ENCODE data around the gene RAMP2. TPM values are rescaled to one million over a fixed set of nuclear protein-coding genes. Genes with fewer than 3 reads are reported as not detected.

RAMP2 gene
- total and polyA plus RNA-seq, 2 experiments from 2014 or later: 13.1 to 48.7 TPM

DNA sequence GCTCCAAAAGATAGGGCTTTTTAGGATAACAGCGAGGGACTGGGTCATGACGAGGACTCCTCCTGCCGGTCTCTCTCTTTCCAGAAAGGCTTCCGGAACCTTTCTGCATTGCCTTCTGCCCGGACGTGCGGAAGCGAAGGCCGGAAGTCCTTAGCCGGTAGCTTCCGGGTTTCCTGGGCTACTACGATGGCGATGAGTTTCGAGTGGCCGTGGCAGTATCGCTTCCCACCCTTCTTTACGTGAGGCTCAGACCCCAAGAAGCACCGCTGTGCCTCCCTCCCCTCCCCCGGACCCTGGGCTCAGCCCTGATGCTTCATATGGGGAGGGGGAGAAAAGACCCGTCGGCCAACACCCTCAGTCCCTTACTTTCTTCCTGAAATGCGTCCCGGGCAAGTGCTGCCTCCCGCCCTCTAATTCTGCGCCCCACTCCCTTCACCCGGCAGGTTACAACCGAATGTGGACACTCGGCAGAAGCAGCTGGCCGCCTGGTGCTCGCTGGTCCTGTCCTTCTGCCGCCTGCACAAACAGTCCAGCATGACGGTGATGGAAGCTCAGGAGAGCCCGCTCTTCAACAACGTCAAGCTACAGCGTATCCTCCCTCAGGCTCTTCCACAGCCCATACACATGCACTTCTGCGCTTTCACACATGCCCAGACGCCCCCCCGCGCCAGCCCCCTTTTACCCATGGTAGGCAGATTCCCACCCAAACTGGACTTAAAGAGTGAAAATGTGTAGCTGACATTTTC lies 12.4 kb downstream of the RAMP2 start, which contains the start of gene VPS25:
VPS25 (plus strand) TSS at position 160 of the 746 bp plus-strand sequence; CDS start at position 187, 27 bp downstream.
- Histone ChIP-seq H3K27me3 (no peaks in the 10 kb centered on the region), H3K4me3 (peak within 1 kb of the TSS; percentile 93), H4K20me1 (ENCODE audit: insufficient read depth, poor library complexity, severe bottlenecking) (no peaks in the 10 kb centered on the region), H3K9me3 (ENCODE audit: low read depth) (no peaks in the 10 kb centered on the region), H3K4me1 (ENCODE audit: insufficient read depth) (no peaks in the 10 kb centered on the region), H3K36me3 (replicated peaks; ENCODE audit: insufficient read depth, low read depth) (no peaks in the 10 kb centered on the region), H3K9me2 (replicated peaks; ENCODE audit: insufficient read depth) (no peaks in the 10 kb centered on the region), H3K79me2 (peaks cover 7% of the 10 kb centered on the region), H3K4me2 (peak within 1 kb of the TSS; percentile 72), H2AFZ (peak within 1 kb of the TSS; percentile 78), H3K27ac (peak within 1 kb of the TSS; percentile 90)
- WGBS (ENCODE audit: low lambda C conversion rate, missing lambda C conversion rate): 2% methylated on average over 39 of the region's 39 CpGs
- DNase-seq (ENCODE audit: low spot score): peak; percentile 89
- TF ChIP-seq, protein P1, sequence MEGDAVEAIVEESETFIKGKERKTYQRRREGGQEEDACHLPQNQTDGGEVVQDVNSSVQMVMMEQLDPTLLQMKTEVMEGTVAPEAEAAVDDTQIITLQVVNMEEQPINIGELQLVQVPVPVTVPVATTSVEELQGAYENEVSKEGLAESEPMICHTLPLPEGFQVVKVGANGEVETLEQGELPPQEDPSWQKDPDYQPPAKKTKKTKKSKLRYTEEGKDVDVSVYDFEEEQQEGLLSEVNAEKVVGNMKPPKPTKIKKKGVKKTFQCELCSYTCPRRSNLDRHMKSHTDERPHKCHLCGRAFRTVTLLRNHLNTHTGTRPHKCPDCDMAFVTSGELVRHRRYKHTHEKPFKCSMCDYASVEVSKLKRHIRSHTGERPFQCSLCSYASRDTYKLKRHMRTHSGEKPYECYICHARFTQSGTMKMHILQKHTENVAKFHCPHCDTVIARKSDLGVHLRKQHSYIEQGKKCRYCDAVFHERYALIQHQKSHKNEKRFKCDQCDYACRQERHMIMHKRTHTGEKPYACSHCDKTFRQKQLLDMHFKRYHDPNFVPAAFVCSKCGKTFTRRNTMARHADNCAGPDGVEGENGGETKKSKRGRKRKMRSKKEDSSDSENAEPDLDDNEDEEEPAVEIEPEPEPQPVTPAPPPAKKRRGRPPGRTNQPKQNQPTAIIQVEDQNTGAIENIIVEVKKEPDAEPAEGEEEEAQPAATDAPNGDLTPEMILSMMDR (IDR thresholded peaks at IDR 0.05; ENCODE audit: poor library complexity): no peak
- TF ChIP-seq EZH2phosphoT487 (IDR thresholded peaks at IDR 0.05; ENCODE audit: low read depth, severe bottlenecking, unreplicated experiment): no peak
- no peak for TF ChIP-seq EZH2 (IDR thresholded peaks at IDR 0.05; ENCODE audit: borderline replicate concordance)

DNA sequence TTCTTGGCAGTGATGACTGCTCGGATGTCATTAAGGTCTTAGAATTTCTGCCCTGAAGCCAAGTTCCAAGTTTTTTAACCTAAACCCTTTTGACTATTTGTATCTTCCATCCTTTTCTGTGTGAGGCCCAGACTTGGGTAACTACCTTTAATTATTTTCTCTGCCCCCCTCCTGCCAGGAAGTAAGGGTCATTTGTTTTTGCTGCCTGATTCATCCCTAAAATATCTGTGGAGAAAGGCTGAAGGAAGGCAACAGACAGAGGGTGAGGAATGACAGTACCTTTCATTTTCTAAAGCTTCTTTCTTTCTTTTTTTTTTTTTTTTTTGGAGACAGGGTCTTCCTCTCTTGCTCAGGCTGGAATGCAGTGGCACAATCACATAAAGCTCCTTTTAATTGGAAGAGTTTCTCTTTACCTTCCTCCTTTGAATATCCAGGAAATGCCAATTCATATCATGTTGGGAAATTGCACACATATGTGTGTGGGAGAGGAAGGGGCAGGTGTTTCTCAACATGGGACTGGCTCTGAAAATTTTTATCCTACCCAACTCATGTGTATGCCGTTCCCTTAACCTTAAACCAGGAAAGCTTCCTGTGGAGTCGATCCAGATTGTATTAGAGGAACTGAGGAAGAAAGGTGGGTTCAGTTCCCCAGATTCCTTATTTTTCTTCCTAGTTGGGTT lies 13.2 kb downstream of the RAMP2 start:
- TF ChIP-seq EZH2phosphoT487 (IDR thresholded peaks at IDR 0.05; ENCODE audit: low read depth, severe bottlenecking, unreplicated experiment) (no peak), EZH2 (IDR thresholded peaks at IDR 0.05; ENCODE audit: borderline replicate concordance) (no peak)
- TF ChIP-seq, protein P1 (IDR thresholded peaks at IDR 0.05; ENCODE audit: poor library complexity): no peak
- Histone ChIP-seq H3K4me2 (peak overlapping the region; percentile 72), H2AFZ (no peak overlapping the region), H3K4me1 (ENCODE audit: insufficient read depth) (no peaks in the 10 kb centered on the region), H3K9me3 (ENCODE audit: low read depth) (no peaks in the 10 kb centered on the region), H3K9me2 (replicated peaks; ENCODE audit: insufficient read depth) (no peaks in the 10 kb centered on the region), H3K79me2 (peaks cover 7% of the 10 kb centered on the region), H3K27me3 (no peaks in the 10 kb centered on the region), H3K27ac (peak overlapping the region; percentile 90), H3K36me3 (replicated peaks; ENCODE audit: insufficient read depth, low read depth) (no peaks in the 10 kb centered on the region), H4K20me1 (ENCODE audit: insufficient read depth, poor library complexity, severe bottlenecking) (no peaks in the 10 kb centered on the region), H3K4me3 (peak overlapping the region; percentile 93)
- 78% methylated on average over 3 of the region's 3 CpGs for WGBS (ENCODE audit: low lambda C conversion rate, missing lambda C conversion rate)
- DNase-seq (ENCODE audit: low spot score): no peak

DNA sequence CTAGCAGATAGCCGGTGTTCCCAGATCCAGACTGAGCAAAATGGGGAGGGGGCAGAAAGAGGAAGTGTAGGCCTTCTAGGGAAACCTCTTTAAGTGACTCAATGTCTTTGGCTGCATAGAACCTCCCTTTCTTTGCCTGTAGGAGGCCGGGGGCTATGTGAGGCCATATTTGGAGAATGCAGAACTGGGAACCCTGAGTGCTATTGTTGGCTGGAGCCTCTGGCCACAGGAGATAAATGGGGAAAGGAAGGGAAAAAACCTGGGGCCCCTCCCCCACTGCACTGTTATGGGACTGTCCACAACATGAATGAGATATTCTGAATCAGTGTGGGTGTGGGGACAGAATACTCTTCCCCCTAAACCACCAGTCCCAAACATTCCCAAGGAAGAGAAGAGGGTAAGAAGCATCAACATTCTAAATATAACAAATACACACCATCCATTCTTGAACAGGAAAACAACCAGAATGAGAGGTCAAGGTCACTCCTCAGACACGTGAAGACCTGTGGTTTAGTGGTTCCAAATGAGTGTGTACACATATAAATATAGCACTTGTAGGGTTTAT lies 14.6 kb downstream of the RAMP2 start:
- no peak overlapping the region for H3K27ac ChIP-seq
- H3K36me3 ChIP-seq (replicated peaks; ENCODE audit: insufficient read depth, low read depth): no peaks in the 10 kb centered on the region
- peaks cover 4% of the 10 kb centered on the region for H3K4me1 ChIP-seq (ENCODE audit: insufficient read depth)
- H4K20me1 ChIP-seq (ENCODE audit: insufficient read depth, poor library complexity, severe bottlenecking): no peaks in the 10 kb centered on the region
- TF ChIP-seq EZH2phosphoT487 (IDR thresholded peaks at IDR 0.05; ENCODE audit: low read depth, severe bottlenecking, unreplicated experiment) (no peak), EZH2 (IDR thresholded peaks at IDR 0.05; ENCODE audit: borderline replicate concordance) (no peak)
- TF ChIP-seq, protein P1 (IDR thresholded peaks at IDR 0.05; ENCODE audit: poor library complexity): no peak
- no peaks in the 10 kb centered on the region for H3K9me3 ChIP-seq (ENCODE audit: low read depth)
- 89% methylated on average over 3 of the region's 3 CpGs for WGBS (ENCODE audit: low lambda C conversion rate, missing lambda C conversion rate)
- no peaks in the 10 kb centered on the region for H3K9me2 ChIP-seq (replicated peaks; ENCODE audit: insufficient read depth)
- H3K4me3 ChIP-seq: no peak overlapping the region
- no peak overlapping the region for H3K4me2 ChIP-seq
- peaks cover 7% of the 10 kb centered on the region for H3K79me2 ChIP-seq
- no peak for DNase-seq (ENCODE audit: low spot score)
- H3K27me3 ChIP-seq: no peaks in the 10 kb centered on the region
- no peak overlapping the region for H2AFZ ChIP-seq

Measured in hepatocyte (in vitro differentiated cells).